Prostate gland (tissue), 2 donors: ENCODE results near the gene KCNJ6. TPM values are rescaled to one million over a fixed set of nuclear protein-coding genes. Genes with fewer than 3 reads are reported as not detected.

ENCODE experiments used
- DNase-seq: peaks from one replicate; pipeline ENCODE4 v3.0.0-alpha.2; 2019; ENCODE audit warnings: low spot score
- H3K27ac ChIP-seq, 2 donors: fragments of 200-600 bp; sonication (generic); 2 replicates each; pipeline ENCODE4 v1.5.1; 2017 to 2019
- H3K27me3 ChIP-seq: fragments of 200-600 bp; sonication (generic); replicated peaks from 2 replicates; pipeline ENCODE4 v1.5.1; 2019; ENCODE audit not compliant: insufficient read depth
- H3K36me3 ChIP-seq, 2 donors: fragments of 200-600 bp; sonication (generic); 1 replicate in 1 of 2; 2 replicates in 1 of 2; pipeline versions ENCODE4 v1.5.1 to v1.8.1; 2017 to 2019
- H3K4me1 ChIP-seq: fragments of 200-600 bp; sonication (generic); replicated peaks from 2 replicates; pipeline ENCODE4 v1.5.1; 2019
- H3K4me3 ChIP-seq, 2 donors: fragments of 200-600 bp; sonication (generic); 2 replicates each; pipeline ENCODE4 v1.5.1; 2017 to 2019
- H3K9me3 ChIP-seq: fragments of 200-600 bp; sonication (generic); 2 replicates; pipeline ENCODE4 v1.5.1; 2017
- CTCF ChIP-seq, 4 experiments: fragments of 200-600 bp in 2 of 4; fragments of 450-650 bp in 2 of 4; sonication (generic) in 2 of 4; IDR thresholded peaks; 1 replicate in 3 of 4; 2 replicates in 1 of 4; pipeline ENCODE4 v1.5.1; 2016 to 2019; ENCODE audit warnings: antibody characterized with exemption in 4 of 4, mild to moderate bottlenecking in 2 of 4, moderate library complexity in 2 of 4
- POLR2A ChIP-seq: fragments of 450-650 bp; IDR thresholded peaks from one replicate; pipeline ENCODE4 v1.6.1; 2016; ENCODE audit warnings: antibody characterized with exemption, mild to moderate bottlenecking
- POLR2AphosphoS5 ChIP-seq: sonication (generic); formaldehyde crosslinking; IDR thresholded peaks from one replicate; pipeline ENCODE4 v1.6.1; 2017; ENCODE audit warnings: antibody characterized with exemption
- WGBS: methylation state at CpG from one replicate; pipeline ENCODE4 v1.1.5; 2018; 5-methylcytosine and 5-hydroxymethylcytosine counted together
- intact Hi-C: fragments of 100-400 bp; cut with DNase I; formaldehyde crosslinking; loops from one replicate; pipeline ENCODE4 v1.14.2; 2022
- total RNA-seq, 2 donors: library from RNA; depleted of rRNA; stranded (reverse); fragments of >200 nt; gene quantifications; one replicate each; pipeline ENCODE4 v1.1.0, GENCODE V29; 2016

The KCNJ6 gene
- total RNA-seq, 2 donors from 2014 or later: 0.23 to 0.36 TPM

- Histone ChIP-seq H3K4me1 (no peaks in the 10 kb centered on the region), H3K27ac (no peak overlapping the region), H3K27me3 (no peaks in the 10 kb centered on the region), H3K4me3 (no peak overlapping the region), H3K9me3 (no peaks in the 10 kb centered on the region), H3K36me3 (no peaks in the 10 kb centered on the region)
- WGBS: 98% methylated on average over 3 of the region's 3 CpGs
- intact Hi-C loops: no loop called here
- DNase-seq: no peak
- no peak for TF ChIP-seq POLR2AphosphoS5
- no peak for TF ChIP-seq CTCF (IDR thresholded peaks at IDR 0.05)
- no peak for TF ChIP-seq POLR2A
Observed at GRCh38 chr21:37628362-37628761, 287.9 kb downstream of the KCNJ6 start.

DNA sequence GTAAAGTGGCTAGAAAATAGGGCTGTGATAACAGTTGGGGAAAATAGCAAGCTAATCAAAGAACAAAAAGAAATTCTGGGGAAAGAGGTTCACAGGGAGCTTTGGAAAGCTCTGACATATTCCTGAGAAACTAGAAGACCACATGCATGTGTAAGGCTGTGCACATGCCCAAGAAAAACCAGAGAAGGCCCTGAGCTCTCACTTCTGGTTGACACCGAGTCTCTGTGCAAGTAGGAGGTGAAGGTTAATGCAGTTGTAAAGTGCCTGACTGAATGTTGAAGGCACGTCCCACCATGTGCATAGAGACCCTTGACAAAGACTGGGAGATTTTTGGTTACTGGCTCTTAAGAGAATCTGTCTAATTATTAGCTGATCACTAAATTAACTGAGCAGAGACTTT, 288.7 kb downstream of the KCNJ6 start:
- intact Hi-C loops: no loop called here
- no peaks in the 10 kb centered on the region for H3K27me3 ChIP-seq
- H3K4me1 ChIP-seq: no peaks in the 10 kb centered on the region
- DNase-seq: no peak
- WGBS: 96% methylated on average over 2 of the region's 2 CpGs
- no peak overlapping the region for H3K4me3 ChIP-seq
- H3K9me3 ChIP-seq: no peaks in the 10 kb centered on the region
- TF ChIP-seq CTCF (IDR thresholded peaks at IDR 0.05) (no peak), POLR2AphosphoS5 (no peak), POLR2A (no peak)
- H3K36me3 ChIP-seq: no peaks in the 10 kb centered on the region
- no peak overlapping the region for H3K27ac ChIP-seq

- H3K4me1 ChIP-seq: no peaks in the 10 kb centered on the region
- H3K9me3 ChIP-seq: no peaks in the 10 kb centered on the region
- no peak for DNase-seq
Observed at GRCh38 chr21:37627074-37627473, 289.2 kb downstream of the KCNJ6 start.

GRCh38 chr21:37626320-37626719, 289.9 kb downstream of the KCNJ6 start:
- no peak for DNase-seq
- H3K4me3 ChIP-seq: no peak overlapping the region
- H3K27me3 ChIP-seq: no peaks in the 10 kb centered on the region
- TF ChIP-seq CTCF (IDR thresholded peaks at IDR 0.05) (no peak), POLR2AphosphoS5 (no peak), POLR2A (no peak)
- H3K4me1 ChIP-seq: no peaks in the 10 kb centered on the region
- intact Hi-C loops: no loop called here
- 79% methylated on average over 6 of the region's 6 CpGs for WGBS
- H3K36me3 ChIP-seq: no peaks in the 10 kb centered on the region
- H3K27ac ChIP-seq: no peak overlapping the region
- H3K9me3 ChIP-seq: no peaks in the 10 kb centered on the region

More at GRCh38 chr21:37627074-37627473, 289.2 kb downstream of the KCNJ6 start:
- no peaks in the 10 kb centered on the region for H3K36me3 ChIP-seq
- TF ChIP-seq POLR2AphosphoS5: no peak
- TF ChIP-seq POLR2A: no peak
- no peak for TF ChIP-seq CTCF (IDR thresholded peaks at IDR 0.05)
- no peak overlapping the region for H3K4me3 ChIP-seq
- no peak overlapping the region for H3K27ac ChIP-seq
- no peaks in the 10 kb centered on the region for H3K27me3 ChIP-seq
- WGBS: 49% methylated on average over 4 of the region's 4 CpGs
- intact Hi-C loops: no loop called here

DNA sequence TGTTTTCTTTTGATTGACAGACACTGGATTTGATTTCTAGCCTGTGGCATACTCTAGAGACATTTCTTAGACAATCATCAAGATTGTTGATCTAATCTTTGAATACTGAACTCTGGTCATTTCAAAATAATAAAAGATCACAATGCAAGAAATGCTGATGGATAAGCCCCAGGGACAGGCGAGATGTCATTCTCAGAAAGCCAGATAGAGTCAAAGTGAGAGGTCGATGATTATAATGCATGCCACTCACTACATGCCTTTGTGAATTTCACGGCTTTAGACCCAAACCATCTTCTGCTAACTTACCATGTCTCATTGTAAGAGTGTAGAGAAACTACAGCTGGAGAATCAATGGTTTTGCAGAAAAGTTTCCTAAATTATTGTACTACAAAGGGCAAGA, 292.6 kb downstream of the KCNJ6 start:
- Histone ChIP-seq H3K36me3 (no peaks in the 10 kb centered on the region), H3K27me3 (no peaks in the 10 kb centered on the region), H3K4me3 (no peak overlapping the region), H3K4me1 (no peaks in the 10 kb centered on the region), H3K27ac (no peak overlapping the region), H3K9me3 (no peaks in the 10 kb centered on the region)
- intact Hi-C loops: no loop called here
- no peak for DNase-seq
- TF ChIP-seq CTCF (IDR thresholded peaks at IDR 0.05) (no peak), POLR2AphosphoS5 (no peak), POLR2A (no peak)
- WGBS: 94% methylated on average over 3 of the region's 3 CpGs
